Stimulated activated memory B cell treated with anti-CD40 and anti-IgM and Interleukin-4, amounts not matched to agents 10 μg/mL and 1 μg/mL and 100 μg/mL, for 72 hours (primary cell): ENCODE data around the gene SCARB1.

Experiments
- ATAC-seq: fragments of 150-1000 bp; cut with Tn5 transposase; 2 replicates; pipeline ENCODE4 v1.10.0; 2021
- H3K27ac Mint-ChIP-seq: one replicate; pipeline ENCODE4 v1.8.0; 2022; ENCODE audit warnings: mild to moderate bottlenecking, mixed read lengths
- H3K27me3 Mint-ChIP-seq: one replicate; pipeline ENCODE4 v1.8.0; 2022; ENCODE audit warnings: mixed read lengths
- H3K36me3 Mint-ChIP-seq: one replicate; pipeline ENCODE4 v1.8.0; 2022; ENCODE audit warnings: mixed read lengths
- H3K4me1 Mint-ChIP-seq: one replicate; pipeline ENCODE4 v1.8.0; 2022; ENCODE audit warnings: mixed read lengths
- H3K4me3 Mint-ChIP-seq: one replicate; pipeline ENCODE4 v1.8.0; 2022; ENCODE audit warnings: mild to moderate bottlenecking, moderate library complexity, mixed read lengths
- H3K9me3 Mint-ChIP-seq: one replicate; pipeline ENCODE4 v1.8.0; 2022; ENCODE audit warnings: mixed read lengths

SCARB1 gene

DNA sequence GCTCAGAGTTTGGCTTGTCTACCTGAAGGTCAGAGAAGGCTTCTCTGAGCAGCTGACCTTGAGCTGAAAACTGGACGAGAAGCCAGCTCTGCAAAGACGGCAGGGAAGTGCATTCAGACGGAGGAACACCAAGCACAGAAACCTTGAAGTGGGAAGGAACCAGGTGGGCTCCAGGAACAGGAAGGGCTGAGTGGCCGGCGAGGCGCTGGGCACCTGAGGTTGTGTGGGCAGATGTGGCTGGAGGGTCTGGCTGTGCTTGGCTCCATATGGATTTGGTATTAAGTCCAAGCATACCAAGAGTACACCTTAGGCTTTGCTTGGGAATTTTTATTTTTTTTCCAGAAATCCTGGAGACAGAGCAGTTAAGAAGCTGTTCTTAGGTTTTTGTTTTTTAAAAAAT, 130.6 kb downstream of the SCARB1 start:
- peaks cover 36% of the 10 kb centered on the region for H3K27me3 Mint-ChIP-seq
- H3K4me1 Mint-ChIP-seq = no peaks in the 10 kb centered on the region
- no peak for ATAC-seq
- H3K36me3 Mint-ChIP-seq = peaks cover 7% of the 10 kb centered on the region
- no peak overlapping the region for H3K4me3 Mint-ChIP-seq
- no peak overlapping the region for H3K27ac Mint-ChIP-seq
- H3K9me3 Mint-ChIP-seq = peaks cover 4% of the 10 kb centered on the region

DNA sequence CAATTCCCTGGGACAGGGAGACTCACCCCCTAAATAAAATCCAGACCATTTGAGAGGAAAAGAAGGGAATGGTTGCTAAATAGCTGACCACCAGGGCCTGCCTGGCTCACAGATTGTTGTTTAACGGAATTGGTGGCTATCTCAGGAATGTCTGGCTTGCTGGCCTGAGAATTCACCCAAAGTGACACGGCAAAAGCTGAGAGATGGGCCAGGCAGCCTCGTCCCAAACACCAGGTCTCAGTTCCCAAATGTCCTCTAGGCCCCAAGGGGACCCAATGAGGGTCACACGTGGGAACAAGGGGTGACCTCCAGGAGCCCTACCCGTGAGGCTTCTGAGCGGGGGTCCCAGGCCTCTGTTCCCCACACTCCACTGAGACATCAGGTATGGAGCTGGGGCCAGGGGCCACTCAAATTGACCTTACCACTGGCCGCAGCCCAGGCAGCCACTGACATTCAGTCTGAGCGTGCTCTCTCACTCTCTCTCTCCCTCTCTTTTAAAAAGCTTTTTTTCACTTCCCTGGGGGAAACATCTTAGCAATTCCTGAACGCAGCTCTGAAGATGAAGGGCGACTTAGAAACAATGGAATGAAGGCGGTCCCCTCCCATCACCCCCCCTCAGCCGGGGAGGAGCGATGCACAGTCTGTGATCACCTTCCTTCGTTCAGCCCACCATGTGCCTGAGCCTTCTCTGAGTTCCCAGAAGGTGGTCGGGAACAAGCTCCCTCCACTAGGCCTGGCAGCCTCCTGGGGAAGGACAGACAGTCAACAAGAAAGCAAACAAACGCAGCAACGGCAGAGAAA, 131.2 kb downstream of the SCARB1 start:
- no peak overlapping the region for H3K4me3 Mint-ChIP-seq
- H3K4me1 Mint-ChIP-seq = peaks cover 2% of the 10 kb centered on the region
- peaks cover 7% of the 10 kb centered on the region for H3K36me3 Mint-ChIP-seq
- H3K27me3 Mint-ChIP-seq = peaks cover 30% of the 10 kb centered on the region
- peaks cover 4% of the 10 kb centered on the region for H3K9me3 Mint-ChIP-seq
- ATAC-seq = no peak
- H3K27ac Mint-ChIP-seq = no peak overlapping the region

DNA sequence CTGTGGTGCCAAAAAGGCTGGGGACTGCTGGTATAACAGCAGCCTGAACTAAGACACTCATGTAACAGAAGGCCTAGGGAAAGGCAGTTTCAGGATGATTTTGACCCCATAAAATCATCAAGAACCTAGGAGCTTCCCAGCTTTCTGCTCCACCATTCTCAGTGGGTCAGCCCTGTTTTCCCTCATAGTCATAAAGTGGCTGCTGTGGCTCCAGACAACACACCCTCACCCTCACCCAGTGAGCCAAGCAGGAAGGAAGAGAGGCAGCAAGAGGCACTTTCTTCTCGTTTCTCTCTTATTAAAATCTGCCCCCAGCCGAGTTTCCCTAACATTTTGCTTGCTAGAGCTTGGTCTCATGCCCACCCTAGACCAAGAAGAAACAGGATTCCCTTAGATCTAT, 131.8 kb downstream of the SCARB1 start:
- ATAC-seq = no peak
- H3K27ac Mint-ChIP-seq = no peak overlapping the region
- peaks cover 7% of the 10 kb centered on the region for H3K36me3 Mint-ChIP-seq
- H3K9me3 Mint-ChIP-seq = peaks cover 4% of the 10 kb centered on the region
- H3K4me3 Mint-ChIP-seq = no peak overlapping the region
- H3K4me1 Mint-ChIP-seq = peaks cover 9% of the 10 kb centered on the region
- peaks cover 29% of the 10 kb centered on the region for H3K27me3 Mint-ChIP-seq

DNA sequence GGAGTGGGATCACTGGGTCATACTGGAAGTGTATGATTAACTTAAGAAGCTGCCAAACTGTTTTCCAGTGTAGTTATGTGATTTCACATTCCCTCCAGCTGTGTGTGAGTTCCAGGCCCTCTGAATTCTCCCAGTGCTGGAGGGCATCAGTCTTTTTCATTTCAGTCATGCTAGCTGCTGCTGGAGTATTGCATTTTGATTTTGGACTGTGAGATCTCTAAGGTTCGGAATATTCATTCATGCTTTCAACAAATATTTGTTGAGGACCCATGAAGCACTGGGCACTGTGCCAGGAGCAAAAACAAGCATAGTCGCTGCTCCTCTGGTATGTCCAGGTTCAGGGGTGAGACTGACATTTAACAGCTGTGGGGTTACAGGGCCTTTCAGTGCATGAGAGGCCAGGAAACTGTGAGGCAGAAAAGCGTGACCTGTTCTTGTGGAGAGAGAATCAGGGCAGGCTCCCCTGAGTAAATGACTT, 133.2 kb downstream of the SCARB1 start:
- peaks cover 4% of the 10 kb centered on the region for H3K9me3 Mint-ChIP-seq
- H3K27ac Mint-ChIP-seq = no peak overlapping the region

DNA sequence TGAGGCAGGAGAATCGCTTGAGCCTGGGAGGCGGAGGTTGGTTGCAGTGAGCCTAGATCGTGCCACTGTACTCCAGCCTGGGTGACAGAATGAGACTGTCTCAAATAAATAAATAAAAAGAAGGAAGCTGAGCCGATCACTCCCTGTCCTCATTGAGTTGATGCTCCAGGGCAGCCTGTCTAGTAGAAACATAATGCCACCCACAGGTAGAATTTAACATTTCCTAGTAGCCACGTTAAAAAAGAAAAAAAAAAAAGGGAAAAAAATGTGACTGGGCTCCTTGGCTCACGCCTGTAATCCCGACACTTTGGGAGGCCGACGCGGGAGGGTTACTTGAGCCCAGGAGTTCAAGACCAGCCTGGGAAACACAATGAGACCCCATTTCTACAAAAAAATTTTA, 135.7 kb downstream of the SCARB1 start:
- H3K27me3 Mint-ChIP-seq = peaks cover 24% of the 10 kb centered on the region
- H3K27ac Mint-ChIP-seq = no peak overlapping the region
- H3K36me3 Mint-ChIP-seq = peaks cover 7% of the 10 kb centered on the region
- no peak for ATAC-seq
- H3K4me1 Mint-ChIP-seq = peaks cover 9% of the 10 kb centered on the region
- H3K4me3 Mint-ChIP-seq = no peak overlapping the region
- peaks cover 7% of the 10 kb centered on the region for H3K9me3 Mint-ChIP-seq

More for the DNA sequence above, 133.2 kb downstream of the SCARB1 start:
- Mint-ChIP-seq H3K4me3 (no peak overlapping the region), H3K27me3 (peaks cover 41% of the 10 kb centered on the region), H3K36me3 (peaks cover 7% of the 10 kb centered on the region), H3K4me1 (peaks cover 9% of the 10 kb centered on the region)
- no peak for ATAC-seq

DNA sequence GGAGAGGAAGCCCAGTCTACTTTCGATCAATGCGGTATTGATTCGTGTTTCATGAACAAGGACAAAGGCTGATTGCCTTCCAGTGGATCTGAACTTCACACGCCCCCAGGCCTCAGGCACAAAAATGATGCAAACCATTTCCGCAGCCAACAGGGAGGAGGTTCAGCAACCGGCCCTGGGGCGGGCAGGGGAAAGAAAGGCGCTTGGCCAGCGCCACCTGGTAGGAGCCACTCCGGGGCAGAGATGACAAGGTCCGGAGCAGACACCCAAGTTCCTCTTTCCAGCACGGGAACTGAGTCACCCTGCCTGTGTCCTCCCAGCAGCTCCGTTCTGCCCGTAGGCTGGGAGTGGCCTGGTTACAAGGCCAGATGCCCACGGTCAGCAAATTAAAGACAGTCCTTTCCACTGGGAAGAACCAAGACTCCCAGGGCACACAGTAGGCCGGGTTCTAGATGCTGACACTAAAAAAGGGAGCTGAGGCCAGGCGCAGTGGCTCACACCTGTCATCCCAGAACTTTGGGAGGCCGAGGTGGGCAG, 136.3 kb downstream of the SCARB1 start:
- Mint-ChIP-seq H3K4me1 (peaks cover 9% of the 10 kb centered on the region), H3K36me3 (peaks cover 7% of the 10 kb centered on the region), H3K4me3 (no peak overlapping the region), H3K9me3 (peaks cover 8% of the 10 kb centered on the region), H3K27ac (peak overlapping the region; percentile 22), H3K27me3 (peaks cover 18% of the 10 kb centered on the region)
- ATAC-seq = peak; percentile 95
